ENCODE data around the gene MRTFA.

GRCh38 chr22:40423882-40424640 lies 212.5 kb downstream of the MRTFA start:
- no peak for TF ChIP-seq CTCF (IDR thresholded peaks at IDR 0.05)
- TF ChIP-seq EZH2 (IDR thresholded peaks at IDR 0.05): no peak
- no peak for TF ChIP-seq EZH2phosphoT487 (IDR thresholded peaks at IDR 0.05)
